GM18868 (cell line): ENCODE measurements around the gene SMIM5.

Experiments used
- ATAC-seq: cut with Tn5 transposase; IDR thresholded peaks from one replicate; pipeline ENCODE4 v1.9.1; 2021; ENCODE audit warnings: mild to moderate bottlenecking, moderate library complexity; ENCODE audit not compliant: unreplicated experiment

Gene SMIM5

DNA sequence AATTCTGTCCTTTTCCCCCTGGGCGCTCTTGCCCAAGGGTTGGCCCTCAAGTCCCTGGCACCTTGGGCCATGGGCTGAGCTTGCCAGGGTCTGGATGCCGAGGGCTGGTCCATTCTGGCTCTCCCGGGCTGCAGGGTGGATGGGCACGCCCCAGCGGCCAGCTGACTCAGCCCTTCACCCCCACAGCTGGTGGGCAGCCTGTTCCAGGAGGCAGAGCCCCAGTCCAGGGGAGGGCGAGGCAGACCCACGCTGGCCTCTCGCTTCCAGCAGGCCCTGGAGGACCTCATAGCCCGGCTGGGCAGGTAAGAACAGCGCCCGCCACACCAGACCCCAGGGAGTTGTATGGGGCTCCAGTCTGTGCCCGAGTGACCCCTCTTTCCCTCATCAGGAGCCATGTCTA is 30.6 kb upstream of the SMIM5 start:
- ATAC-seq: no peak

DNA sequence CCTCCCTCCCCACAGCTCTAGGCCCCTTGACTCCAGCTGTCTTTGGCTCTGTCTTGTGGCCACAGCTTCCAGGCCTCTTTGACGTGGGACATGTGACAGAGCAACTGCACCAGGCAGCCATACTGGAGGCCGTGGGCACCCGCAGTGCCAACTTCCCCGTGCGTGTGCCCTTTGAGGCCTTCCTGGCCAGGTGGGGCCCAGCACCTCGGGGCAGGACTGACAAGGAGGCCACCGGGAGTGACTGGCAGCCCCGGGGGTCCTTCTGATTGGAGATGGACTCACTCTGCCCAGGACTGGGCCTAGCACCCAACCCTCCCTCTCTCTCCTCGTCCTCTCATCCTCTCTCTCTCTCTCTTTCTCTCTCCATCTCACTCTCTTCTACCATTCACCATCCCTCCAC is 30.1 kb upstream of the SMIM5 start:
- ATAC-seq: no peak

- ATAC-seq: no peak
These were observed 29.1 kb upstream of the SMIM5 start for GRCh38 chr17:75604034-75604695.

DNA sequence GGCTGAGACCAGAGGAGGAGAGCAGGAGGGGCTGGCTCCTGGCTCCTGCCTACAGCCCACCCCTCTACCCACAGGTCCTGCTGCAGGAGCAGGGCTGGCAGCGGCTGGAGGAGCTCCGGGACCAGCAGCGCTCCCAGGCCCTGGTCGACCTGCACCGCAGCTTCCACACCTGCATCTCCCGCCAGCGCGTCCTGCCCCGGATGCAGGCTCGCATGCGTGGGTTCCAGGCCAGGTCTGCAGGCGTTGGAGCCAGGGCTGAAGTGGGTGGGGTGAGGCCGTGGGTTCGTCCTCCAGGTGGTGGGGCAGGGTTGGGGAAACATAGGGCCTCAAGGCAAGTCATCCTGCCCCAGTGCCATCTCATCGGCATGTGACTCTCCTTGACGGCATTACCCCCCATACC is 27.4 kb upstream of the SMIM5 start:
- no peak for ATAC-seq

GRCh38 chr17:75607086-75607485 is 26.1 kb upstream of the SMIM5 start:
- ATAC-seq: no peak

DNA sequence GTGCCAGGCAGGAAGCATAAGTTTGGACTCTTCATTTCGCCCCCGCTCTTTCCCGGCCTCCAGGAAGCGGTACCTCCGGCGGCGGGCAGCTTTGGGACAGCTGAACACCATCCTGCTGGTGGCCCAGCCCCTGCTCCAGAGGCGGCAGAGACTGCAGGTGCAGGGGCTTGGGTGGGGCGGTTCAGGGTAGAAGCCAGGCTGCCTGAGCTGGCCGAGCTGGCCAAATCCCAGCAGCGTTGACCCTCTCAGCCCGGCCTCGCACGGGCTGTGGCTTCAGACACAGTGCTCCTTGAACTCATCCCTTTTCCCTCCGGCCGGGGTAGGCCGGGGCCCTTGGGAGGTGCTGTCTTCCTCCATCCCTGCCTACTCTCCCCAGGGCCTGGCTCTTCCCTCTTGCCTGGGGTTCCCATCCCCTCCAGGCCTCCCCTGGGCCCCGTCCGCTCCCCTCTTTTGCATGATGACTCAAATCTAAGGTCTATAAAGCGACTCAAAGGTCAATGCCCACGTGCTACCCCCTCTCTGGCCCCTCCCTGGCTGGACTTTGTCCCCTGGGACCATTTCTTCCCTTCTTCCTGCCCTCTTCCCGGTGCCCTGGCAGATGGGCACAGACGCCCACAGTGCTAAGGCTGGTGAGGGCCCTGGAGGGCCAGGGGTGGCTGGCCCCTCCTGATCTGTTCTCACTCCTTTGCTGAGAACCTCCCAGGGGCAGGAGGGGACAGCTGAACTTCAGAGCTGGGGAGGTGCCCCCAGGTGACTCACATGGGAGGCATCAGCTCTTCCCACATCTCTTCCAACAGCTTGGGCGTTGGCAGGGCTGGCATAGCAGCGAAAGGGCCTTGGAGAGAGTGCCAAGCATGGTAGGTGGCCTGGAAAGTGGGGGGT is 22.9 kb upstream of the SMIM5 start:
- no peak for ATAC-seq

GRCh38 chr17:75611851-75612429 is 21.3 kb upstream of the SMIM5 start:
- no peak for ATAC-seq

- no peak for ATAC-seq
These were observed 20.2 kb upstream of the SMIM5 start for GRCh38 chr17:75612906-75613626.

DNA sequence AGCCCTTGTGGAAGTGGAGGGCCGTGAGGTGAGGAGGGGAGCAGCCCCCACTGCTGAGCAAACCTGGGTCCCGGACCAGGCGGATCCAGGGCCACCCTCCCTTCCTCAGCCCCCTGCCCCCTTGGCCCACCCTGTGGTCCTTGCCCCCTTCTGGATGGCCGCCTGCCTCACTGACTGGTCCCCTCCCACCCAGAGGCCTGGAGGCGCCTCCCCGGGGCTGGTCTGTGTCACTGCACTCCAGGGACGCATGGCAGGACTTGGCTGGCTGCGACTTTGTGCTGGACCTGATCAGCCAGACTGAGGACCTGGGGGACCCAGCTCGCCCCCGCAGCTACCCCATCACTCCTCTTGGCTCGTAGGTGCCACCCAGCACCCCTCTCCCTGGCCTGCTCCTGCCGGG is 19.2 kb upstream of the SMIM5 start:
- ATAC-seq: no peak

DNA sequence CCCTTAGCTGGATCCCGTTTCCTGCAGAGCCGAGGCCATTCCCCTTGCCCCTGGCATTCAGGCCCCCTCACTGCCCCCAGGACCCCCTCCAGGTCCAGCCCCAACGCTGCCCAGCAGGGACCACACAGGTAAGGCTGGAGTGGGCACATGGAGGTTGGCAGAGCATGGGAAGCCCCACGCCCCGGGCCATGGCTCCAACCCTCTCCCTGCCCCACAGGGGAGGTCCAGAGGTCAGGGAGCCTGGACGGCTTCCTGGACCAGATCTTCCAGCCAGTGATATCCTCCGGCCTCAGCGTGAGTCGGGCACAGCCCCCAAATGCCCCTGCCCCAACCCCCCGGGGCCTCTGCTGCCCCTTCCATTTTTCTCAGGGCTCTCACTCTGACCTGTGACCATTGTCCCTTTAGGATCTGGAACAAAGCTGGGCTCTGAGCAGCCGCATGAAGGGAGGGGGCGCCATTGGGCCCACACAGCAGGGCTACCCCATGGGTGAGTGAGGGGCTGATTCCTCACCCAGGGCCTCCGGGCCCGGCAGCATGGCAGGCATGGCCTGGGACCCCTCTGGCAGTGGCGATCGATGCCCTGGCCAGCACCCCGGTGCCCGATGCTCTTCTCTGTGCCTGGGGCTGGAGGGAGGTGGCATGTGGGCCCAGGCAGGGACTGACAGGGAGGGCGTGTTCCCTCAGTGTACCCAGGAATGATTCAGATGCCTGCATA is 18.5 kb upstream of the SMIM5 start:
- no peak for ATAC-seq

- no peak for ATAC-seq
These were observed 17.9 kb upstream of the SMIM5 start for GRCh38 chr17:75615301-75615700.

GRCh38 chr17:75616521-75617122 is 16.6 kb upstream of the SMIM5 start:
- ATAC-seq: no peak

GRCh38 chr17:75617218-75617617 is 16.0 kb upstream of the SMIM5 start:
- ATAC-seq: no peak

- ATAC-seq: no peak
These were observed 15.6 kb upstream of the SMIM5 start for GRCh38 chr17:75617675-75618074.

DNA sequence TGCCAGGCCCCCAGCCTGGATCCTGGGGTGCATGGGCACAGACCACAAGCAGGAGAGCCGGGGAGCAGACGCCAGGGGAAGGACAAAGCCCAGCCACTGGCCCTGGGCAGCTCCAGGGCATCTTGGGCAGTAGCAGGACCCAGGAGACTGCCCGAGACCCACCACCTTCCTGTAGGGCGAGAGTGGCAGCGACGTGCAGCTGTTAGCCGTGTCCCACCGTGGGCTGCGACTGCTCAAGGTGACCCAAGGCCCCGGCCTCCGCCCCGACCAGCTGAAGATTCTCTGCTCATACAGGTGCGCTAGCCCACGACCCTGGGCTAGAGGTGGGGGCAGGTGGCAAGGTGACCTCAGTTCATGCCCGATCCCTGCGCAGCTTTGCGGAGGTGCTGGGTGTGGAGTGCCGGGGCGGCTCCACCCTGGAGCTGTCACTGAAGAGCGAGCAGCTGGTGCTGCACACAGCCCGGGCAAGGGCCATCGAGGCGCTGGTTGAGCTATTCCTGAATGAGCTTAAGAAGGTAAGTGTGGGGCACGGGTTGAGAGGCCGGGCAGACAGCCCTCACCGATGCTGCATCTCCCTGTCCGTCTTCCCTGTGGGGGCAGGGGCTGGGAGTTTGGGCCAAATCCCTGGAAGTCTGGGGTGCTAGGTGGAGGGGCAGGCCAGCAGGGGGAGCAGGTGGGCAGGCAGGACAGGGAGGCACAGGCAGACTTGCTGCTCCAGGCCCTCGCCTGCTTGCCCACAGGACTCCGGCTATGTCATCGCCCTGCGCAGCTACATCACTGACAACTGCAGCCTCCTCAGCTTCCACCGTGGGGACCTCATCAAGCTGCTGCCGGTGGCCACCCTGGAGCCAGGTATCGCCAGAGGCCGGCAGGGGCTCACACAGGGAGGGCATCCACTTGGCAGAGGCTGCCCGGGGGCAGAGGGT is 13.5 kb upstream of the SMIM5 start:
- no peak for ATAC-seq

DNA sequence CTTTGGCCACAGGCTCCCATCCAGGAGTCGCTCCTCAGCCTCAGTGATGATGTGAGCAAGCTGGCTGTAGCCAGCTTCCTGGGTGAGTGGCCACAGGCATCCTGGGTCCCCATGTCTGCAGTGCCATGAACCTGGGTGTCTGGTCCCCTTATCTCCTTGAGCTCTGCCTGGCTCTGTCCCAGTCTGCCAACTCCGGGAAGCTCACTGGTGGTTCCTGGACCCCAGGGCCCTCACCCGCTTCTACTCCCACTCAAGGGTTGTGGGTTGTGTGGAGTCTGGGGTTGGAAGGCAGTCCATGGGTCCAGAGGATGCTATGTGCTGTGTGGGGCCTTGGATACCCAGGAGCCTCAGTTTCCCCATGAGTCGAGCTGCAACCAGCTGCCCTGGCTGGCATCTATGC is 11.7 kb upstream of the SMIM5 start:
- ATAC-seq: no peak

GRCh38 chr17:75622076-75622475 is 11.2 kb upstream of the SMIM5 start:
- no peak for ATAC-seq

GRCh38 chr17:75622771-75623273 is 10.4 kb upstream of the SMIM5 start:
- ATAC-seq: no peak

DNA sequence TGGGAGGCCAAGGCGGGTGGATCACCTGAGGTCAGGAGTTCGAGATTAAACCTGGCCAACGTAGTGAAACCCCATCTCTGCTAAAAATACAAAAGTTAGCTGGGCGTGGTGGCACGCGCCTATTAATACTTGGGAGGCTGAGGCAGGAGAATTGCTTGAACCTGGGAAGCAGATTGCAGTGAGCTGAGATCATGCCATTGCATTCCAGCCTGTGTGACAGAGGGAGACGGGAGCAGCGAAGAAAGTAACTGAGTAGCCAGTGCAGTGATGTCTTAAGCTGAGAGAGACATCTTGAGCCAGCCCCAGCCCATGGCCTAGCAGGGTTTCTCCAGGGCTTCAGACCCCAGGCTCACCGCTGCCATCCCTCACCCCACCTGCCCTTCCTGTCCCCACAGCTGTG is 9.8 kb upstream of the SMIM5 start:
- ATAC-seq: no peak
